Epithelial cell of proximal tubule (primary cell): ENCODE results near the gene NHERF1. TPM values are rescaled to one million over a fixed set of nuclear protein-coding genes. Genes with fewer than 3 reads are reported as not detected.

Experiments used
- DNase-seq: peaks from one replicate; pipeline ENCODE4 v3.0.0-alpha.2; 2011; ENCODE audit warnings: low read depth
- H3K4me3 ChIP-seq: 2 replicates; pipeline ENCODE4 v1.5.1; 2011; ENCODE audit warnings: low read depth, mild to moderate bottlenecking, low read length
- total RNA-seq: library from RNA; depleted of rRNA; stranded (reverse); fragments of >200 nt; gene quantifications from 2 replicates; pipeline ENCODE4 v1.2.3, GENCODE V29; 2015
- TF ChIP-seq, protein P1 (sequence below): conservative IDR thresholded peaks from 2 replicates; pipeline ENCODE4 v1.5.1; 2012; ENCODE audit warnings: low read depth, mild to moderate bottlenecking, low read length

Gene NHERF1
- total RNA-seq, 1 donor from 2014 or later, result 45.1 TPM

GRCh38 chr17:74776990-74777389, 28.6 kb downstream of the NHERF1 start:
- TF ChIP-seq, protein P1, sequence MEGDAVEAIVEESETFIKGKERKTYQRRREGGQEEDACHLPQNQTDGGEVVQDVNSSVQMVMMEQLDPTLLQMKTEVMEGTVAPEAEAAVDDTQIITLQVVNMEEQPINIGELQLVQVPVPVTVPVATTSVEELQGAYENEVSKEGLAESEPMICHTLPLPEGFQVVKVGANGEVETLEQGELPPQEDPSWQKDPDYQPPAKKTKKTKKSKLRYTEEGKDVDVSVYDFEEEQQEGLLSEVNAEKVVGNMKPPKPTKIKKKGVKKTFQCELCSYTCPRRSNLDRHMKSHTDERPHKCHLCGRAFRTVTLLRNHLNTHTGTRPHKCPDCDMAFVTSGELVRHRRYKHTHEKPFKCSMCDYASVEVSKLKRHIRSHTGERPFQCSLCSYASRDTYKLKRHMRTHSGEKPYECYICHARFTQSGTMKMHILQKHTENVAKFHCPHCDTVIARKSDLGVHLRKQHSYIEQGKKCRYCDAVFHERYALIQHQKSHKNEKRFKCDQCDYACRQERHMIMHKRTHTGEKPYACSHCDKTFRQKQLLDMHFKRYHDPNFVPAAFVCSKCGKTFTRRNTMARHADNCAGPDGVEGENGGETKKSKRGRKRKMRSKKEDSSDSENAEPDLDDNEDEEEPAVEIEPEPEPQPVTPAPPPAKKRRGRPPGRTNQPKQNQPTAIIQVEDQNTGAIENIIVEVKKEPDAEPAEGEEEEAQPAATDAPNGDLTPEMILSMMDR, result no peak
- DNase-seq, result no peak
- H3K4me3 ChIP-seq, result peak overlapping the region; percentile 93

DNA sequence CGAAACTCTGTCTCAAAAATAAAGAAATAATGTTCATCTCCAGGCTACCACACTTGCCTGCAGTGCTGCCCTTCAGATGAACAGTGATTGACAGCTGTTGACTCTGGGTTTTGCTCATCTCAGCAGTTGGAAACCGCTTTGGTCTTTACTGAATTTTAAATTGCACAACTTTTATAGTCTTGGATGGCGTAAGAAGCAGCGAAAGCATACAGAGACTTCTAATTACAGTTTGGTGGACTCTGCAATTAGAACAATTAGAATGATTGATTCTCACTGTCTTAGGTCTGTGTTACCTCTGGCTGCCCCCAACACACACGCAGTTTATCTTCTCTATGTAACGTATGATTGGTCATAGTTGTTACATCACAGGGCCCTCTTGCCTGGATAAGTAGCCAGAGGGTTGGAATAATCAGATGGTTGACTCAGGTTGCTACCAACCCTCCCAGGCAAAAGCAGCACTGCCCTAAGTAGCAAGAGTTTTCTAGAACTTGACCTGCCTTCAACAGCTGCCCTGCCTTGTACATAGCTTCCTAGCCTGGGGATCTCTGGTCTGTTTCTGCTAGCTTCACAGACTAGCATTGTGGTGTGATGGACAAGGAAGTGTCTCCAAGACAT, 29.6 kb downstream of the NHERF1 start:
- TF ChIP-seq, protein P1, result no peak
- H3K4me3 ChIP-seq, result no peak overlapping the region
- DNase-seq, result no peak

DNA sequence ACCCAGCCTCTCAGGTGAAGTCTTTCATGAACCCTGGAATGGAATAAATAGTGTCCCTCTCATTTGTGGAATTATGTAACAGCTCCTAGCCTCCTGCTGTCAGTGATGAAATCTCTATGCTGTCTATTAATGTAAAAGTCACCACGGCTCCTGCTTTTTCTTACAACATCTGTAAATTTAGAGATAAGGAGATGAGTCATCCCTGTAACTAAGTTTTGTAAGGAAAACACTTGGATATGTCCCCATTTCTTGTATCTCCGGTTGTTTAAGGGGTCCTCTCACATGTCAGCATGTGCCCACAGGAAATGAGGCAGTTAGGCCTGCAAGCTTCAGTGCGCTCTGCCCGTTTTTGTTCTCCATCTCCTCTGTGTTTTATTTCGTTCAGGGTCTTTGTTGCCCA, 30.5 kb downstream of the NHERF1 start:
- no peak overlapping the region for H3K4me3 ChIP-seq
- TF ChIP-seq, protein P1, result no peak
- no peak for DNase-seq

DNA sequence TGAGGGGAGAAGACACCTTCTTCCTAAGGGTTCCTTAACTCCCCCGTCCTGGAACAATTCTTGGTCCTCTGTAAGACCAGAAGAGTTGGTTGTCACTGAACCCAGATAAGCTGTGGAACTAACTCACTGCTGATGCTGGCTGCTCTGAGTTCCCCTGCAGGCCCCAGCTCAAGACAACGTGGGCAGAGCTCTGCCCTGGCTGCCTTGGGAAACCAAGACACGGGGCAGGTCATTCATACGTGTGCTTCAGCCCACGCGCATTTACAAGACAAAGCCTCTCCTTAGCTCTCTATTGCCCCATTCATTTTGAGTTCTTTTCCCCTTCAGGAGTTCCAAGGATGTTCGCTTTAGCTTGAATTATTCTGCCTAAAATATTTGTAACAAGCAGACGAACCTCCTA, 31.1 kb downstream of the NHERF1 start:
- H3K4me3 ChIP-seq, result no peak overlapping the region
- no peak for DNase-seq
- TF ChIP-seq, protein P1, result no peak

- no peak overlapping the region for H3K4me3 ChIP-seq
- TF ChIP-seq, protein P1, result no peak
- no peak for DNase-seq
These were observed 31.5 kb downstream of the NHERF1 start for GRCh38 chr17:74779948-74780400.

- DNase-seq, result no peak
- H3K4me3 ChIP-seq, result no peak overlapping the region
- TF ChIP-seq, protein P1, result peak; percentile 77
These were observed 32.2 kb downstream of the NHERF1 start for GRCh38 chr17:74780443-74781238.
